HepG2 (cell line): Measurements from ENCODE around the gene ADGRG1.

Experiments
- CTCF ChIP-seq: sonication (generic); formaldehyde crosslinking; IDR thresholded peaks from 2 replicates; pipeline ENCODE4 v1.5.0; 2020; ENCODE audit warnings: mild to moderate bottlenecking, missing genetic modification reagents, moderate library complexity
- FOXK1 ChIP-seq: sonication (generic); formaldehyde crosslinking; IDR thresholded peaks from 2 replicates; pipeline ENCODE4 v1.4.0; 2020; ENCODE audit warnings: low read depth, missing genetic modification reagents, borderline replicate concordance
- SP2 ChIP-seq: sonication (generic); formaldehyde crosslinking; IDR thresholded peaks from 2 replicates; pipeline ENCODE4 v1.5.1; 2020; ENCODE audit warnings: mild to moderate bottlenecking, missing genetic modification reagents
- USF2 ChIP-seq, 2 experiments: sonication (generic) in 1 of 2; formaldehyde crosslinking in 1 of 2; IDR thresholded peaks; 2 replicates each; pipeline versions ENCODE4 v1.5.1 to v1.6.1; 2011 to 2020; ENCODE audit warnings: borderline replicate concordance in 1 of 2, low read depth in 1 of 2, low read length in 1 of 2, mild to moderate bottlenecking in 1 of 2, missing genetic modification reagents in 1 of 2, moderate library complexity in 1 of 2
- ZBTB21 ChIP-seq: sonication (generic); formaldehyde crosslinking; IDR thresholded peaks from 2 replicates; pipeline ENCODE4 v1.4.0; 2020; ENCODE audit warnings: missing genetic modification reagents
- ZNF142 ChIP-seq: sonication (generic); formaldehyde crosslinking; IDR thresholded peaks from 2 replicates; pipeline ENCODE4 v1.4.0; 2020; ENCODE audit warnings: missing genetic modification reagents
- TF ChIP-seq, protein P1 (sequence below): sonication (generic); formaldehyde crosslinking; IDR thresholded peaks from 2 replicates; pipeline ENCODE4 v1.5.1; 2020; ENCODE audit warnings: mild to moderate bottlenecking, missing genetic modification reagents, moderate library complexity
- TF ChIP-seq, protein P2 (sequence below): IDR thresholded peaks from 2 replicates; pipeline ENCODE4 v1.6.1; 2016; ENCODE audit warnings: missing biosample characterization, missing genetic modification reagents, low read depth

DNA sequence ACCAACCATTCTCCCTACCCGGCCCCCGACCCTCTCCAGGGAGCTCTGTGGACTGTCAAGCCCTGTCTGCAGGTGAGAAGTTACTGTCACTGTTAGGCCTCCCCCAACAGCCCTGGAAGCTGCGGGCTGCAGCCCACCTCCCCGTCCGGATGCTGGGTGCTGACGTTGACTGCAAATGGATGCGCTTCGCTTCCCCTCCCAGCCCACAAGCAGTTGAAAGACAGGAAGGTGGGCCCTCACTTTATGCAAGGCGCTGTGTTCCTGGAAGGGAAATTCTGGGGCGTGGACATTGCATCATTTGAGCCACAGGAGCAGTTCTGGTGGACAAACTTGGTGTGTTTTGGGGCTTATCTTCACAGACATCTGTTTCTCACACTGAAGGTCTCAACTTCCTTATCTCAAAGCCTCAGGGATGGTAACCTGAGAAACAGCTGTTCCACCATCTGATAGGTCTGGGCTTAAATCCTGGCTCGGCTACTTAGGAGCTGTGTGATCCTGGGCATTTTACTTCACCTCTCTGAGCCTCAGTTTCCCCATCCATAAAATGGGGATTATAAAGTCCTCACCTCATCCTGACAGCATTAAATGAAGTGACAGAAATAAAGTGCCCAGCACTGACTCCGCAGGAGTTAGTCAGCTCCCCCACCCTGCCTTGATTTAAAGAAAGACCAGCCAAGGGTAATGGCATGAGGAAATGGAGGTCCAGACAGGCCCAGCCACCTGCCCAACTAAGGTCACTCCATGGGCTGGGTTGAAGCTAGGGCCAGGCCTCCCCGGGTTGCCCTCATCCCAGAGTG is 61.5 kb downstream of the ADGRG1 start:
- TF ChIP-seq, protein P1, sequence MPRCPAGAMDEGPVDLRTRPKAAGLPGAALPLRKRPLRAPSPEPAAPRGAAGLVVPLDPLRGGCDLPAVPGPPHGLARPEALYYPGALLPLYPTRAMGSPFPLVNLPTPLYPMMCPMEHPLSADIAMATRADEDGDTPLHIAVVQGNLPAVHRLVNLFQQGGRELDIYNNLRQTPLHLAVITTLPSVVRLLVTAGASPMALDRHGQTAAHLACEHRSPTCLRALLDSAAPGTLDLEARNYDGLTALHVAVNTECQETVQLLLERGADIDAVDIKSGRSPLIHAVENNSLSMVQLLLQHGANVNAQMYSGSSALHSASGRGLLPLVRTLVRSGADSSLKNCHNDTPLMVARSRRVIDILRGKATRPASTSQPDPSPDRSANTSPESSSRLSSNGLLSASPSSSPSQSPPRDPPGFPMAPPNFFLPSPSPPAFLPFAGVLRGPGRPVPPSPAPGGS = no peak; the same call in 1 of the 2 replicates
- TF ChIP-seq, protein P2, sequence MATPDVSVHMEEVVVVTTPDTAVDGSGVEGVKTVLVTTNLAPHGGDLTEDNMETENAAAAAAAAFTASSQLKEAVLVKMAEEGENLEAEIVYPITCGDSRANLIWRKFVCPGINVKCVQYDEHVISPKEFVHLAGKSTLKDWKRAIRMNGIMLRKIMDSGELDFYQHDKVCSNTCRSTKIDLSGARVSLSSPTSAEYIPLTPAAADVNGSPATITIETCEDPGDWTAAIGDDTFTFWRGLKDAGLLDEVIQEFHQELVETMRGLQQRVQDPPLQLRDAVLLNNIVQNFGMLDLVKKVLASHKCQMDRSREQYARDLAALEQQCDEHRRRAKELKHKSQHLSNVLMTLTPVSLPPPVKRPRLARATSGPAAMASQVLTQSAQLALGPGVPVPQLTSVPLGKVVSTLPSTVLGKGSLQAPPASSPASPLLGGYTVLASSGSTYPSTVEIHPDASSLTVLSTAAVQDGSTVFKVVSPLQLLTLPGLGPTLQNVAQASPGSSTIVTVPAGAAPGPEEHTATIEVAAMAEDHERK = no peak
- TF ChIP-seq ZBTB21 (CRISPR knock-in tag) (no peak), ZNF142 (CRISPR knock-in tag) (no peak), FOXK1 (CRISPR knock-in tag) (no peak), USF2 (IDR thresholded peaks at IDR 0.05; ENCODE audit: low read depth, low read length) (no peak), USF2 (CRISPR knock-in tag; IDR thresholded peaks at IDR 0.05; ENCODE audit: borderline replicate concordance) (no peak), SP2 (CRISPR knock-in tag) (no peak), CTCF (CRISPR knock-in tag) (no peak)
